GM18499 (cell line): ENCODE measurements around the gene PCAT7.
"Not testable (repeated sequence)": the region's sequence is repeated elsewhere in the genome, so short reads cannot be mapped to it uniquely, and the experiment has no call there.

ENCODE experiments used
- ATAC-seq: cut with Tn5 transposase; IDR thresholded peaks from one replicate; pipeline ENCODE4 v1.9.1; 2021; ENCODE audit warnings: moderate number of reproducible peaks; ENCODE audit not compliant: insufficient read depth, unreplicated experiment

Gene PCAT7

DNA sequence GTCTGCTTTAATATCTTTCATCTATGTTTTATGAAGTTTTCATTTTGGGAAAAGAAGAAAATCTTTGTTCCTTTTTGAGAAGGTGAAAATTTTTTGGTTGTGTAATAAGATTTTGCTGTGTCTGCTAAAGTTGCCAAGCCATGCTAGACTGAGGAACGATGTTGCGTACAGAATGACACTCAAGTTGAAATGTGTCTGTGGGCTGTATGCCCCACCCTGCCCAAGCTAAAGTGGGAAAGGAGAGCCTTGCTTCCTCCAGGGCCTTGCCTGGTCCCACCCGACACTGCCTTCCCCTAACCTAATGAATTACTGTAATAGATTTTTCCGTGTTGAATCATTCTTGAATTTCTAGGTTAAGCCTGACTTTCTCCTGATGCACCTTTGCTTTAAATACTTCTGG is 2.5 kb downstream of the PCAT7 start:
- ATAC-seq: no peak

DNA sequence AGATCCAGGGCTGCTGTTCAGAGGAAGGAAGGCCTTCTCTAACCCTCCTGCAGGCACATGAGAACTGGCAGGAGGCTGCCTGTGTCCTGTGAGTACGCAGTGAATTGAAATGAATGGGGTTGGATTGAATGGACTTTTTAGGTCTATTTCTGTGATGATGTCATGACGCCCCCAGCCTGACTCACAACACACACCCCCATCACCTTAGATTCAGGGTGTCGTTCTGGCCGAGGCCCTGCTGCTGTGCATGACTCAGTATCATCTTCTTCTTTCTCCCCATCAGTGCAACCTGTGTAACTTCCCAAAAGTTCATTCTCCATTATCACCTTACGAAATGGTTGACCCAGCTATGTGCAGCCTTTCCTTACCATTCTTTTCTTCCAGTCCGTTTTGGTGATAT is 5.4 kb downstream of the PCAT7 start:
- no peak for ATAC-seq

DNA sequence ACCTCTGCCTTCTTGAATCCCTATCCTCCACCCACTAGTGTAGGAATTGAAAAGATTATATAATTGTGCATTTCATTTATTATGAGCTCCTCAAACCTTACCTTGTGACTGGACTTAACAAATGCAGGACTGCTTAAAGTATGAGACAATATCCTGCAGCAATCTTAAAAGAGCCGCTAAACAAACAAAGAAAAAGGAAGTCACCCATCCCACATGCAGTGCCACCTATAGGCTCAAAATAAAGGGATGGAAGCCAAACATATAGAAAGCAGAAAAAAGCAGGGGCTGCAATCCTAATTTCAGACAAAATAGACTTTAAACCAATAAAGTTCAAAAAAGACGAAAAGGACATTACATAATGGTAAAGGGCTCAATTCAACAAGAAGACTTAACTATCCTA is 8.7 kb downstream of the PCAT7 start:
- ATAC-seq: no peak

DNA sequence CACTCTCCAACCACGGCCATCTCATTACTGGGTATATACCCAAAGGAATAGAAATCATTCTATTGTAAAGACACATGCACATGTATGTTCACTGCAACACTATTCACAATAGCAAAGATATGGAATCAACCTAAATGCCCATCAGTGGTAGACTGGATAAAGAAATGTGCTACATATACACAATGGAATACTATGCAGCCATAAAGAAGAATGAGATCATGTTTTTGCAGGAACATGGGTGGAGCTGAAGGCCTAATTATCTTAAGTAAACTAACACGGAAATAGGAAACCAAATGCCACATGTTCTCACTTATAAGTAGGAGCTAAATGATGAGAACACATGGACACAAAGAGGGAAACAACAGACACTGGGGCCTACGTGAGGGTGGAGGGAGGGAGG is 9.4 kb downstream of the PCAT7 start:
- not testable (repeated sequence) for ATAC-seq

DNA sequence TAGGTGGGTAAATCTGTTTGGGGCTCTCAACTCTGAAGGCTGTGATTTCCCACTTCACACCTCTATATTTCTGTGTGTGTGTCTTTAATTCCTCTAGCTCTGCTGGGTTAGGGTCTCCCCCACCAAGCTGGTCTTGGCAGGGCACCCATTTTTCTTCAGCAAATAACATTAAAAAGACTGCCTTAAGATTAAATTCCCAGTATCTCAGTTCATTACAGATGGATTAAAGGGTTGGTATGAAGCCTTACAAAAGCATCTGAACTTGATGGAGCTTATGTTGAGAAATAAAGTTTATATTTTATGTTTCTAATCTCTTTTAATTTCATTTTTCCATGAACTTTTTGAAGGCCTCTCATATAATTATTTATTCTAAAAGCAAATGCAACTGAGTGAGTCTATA is 11.7 kb downstream of the PCAT7 start:
- no peak for ATAC-seq

DNA sequence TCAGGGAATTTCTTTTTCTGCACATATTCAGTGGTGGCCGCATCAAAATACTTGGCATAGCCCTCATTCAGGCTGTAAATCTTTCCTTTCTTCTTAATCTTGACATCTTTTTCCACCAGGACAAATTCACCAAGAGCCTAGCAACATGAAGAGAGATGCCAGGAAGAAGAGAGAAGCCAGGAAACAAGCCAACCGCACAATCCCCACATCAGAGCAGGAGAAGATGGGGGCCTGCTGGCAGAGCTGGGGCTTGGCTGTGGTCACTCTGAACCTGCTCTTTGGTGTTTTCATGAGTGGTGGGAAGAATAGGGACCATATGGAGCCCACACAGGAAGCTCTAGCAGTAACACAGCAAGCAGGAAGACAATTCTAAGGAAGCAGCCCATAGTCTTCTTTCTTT is 12.4 kb downstream of the PCAT7 start:
- no peak for ATAC-seq

DNA sequence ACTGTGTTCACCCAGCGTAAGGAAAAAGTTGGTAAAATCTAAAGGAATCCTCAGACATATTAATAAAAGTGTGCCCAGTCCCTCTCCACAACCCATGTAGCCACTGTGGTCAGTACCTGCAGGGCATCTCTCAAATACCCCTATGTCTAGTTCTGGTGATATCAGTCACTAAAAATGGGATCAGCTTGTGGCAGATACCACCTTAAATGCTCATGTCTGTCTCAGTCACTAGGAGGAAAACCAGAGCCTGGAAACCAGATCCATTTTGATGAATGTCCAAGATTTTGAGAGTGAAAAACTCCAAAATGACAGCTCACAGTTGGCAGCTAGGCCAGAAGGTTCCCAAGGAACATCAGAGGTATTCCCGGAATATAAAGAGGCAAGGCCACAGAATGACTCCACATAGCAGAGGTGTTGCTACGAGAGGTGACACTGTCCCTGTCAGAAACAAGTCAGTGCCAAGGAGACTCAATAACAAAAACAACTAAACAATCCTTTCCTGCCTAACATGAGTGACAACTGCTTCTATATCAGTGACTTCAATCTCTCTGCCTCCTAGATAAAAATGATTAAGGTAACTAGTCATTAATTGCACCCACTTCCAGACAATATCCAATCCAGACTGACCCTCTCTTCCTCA is 13.5 kb downstream of the PCAT7 start:
- no peak for ATAC-seq

DNA sequence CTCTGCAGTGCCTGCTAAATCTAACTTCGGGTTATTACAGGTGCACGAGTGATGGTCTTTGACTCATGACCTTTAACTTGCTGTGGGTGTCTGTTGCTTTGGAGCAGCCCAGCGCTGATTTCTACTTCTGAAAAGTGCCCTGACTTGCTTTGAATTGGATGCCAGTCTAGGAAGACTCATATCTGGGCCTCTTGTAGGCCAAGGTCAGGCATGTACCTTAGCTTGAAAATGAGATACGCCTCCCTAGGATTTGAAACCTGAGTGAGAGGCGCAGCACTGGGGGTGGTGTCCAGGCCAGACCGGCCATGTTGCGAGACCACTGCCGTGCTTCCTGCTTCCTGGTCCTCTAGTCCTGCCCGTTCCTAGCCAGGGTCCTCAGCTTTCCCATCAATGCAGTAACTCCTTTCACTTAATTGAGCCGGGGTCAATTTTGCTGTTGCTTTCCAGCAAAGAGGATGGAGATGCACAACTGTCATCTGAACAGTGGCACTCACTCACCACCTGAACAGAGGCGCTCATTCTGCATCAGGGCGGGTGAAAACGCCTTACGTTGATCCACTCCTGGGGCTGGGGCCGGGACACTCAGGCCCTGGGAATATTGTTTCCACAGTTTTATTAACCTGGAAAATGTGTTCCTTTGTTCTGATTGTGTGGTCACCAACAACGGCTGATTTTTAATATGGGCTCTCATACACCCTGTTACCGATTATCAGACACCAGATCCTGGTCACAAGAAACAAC is 14.3 kb downstream of the PCAT7 start:
- ATAC-seq: no peak

DNA sequence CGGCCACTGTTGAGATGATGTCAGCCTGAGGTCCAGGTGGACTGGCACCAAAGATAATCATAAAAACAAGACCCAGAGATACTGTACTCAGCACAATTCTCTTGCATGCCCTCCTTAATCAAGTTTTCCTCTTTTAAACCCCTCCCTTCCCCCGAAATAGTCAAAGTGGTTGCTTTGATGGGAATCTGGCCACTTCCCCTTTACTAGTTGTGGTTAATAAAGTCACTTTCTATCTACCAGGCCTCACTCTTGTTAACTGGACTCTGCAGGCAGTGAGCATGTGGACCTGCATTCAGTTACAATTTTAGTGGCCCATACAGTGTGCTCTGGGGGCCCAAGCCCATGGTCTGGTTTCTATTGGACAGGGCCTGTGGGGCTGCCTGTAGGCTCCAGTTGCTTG is 21.2 kb downstream of the PCAT7 start:
- ATAC-seq: no peak

DNA sequence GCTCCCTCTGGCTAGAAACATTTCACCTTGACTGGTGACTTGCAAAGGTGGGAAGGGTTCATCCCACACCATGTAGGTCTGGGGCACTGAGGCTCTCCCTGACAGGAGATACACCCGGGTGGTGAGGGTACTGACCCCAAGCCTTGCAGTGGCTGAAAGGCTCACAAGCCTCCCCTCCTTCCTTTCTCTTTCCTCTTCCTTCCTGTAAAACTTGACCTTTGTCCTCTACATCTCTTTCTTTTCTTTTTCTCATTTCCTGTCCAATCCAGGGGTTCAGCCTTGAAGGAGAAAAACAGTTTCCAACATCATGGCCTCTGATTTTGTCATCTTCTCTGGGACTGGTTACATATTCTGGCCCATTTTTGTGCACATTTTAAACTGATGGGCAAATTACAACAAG is 22.2 kb downstream of the PCAT7 start:
- ATAC-seq: no peak

DNA sequence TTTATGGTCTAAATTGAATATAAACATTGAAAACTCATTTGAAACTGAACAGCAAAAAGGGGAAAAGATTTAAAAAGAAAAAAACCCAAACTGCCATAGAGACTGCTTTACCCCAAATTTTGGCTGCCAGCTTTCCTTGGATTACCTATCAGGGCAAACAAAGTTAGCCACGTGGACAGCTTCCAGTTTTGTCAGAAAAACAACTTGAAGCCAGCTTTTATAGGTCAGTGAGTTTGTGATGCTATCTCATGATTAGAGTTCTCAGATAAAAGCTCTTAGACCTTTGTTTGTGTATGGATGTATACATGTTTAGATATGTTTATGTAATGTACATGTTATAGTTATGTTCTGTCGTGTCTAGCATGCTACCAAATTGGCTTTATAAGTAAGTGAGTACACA is 22.7 kb downstream of the PCAT7 start:
- no peak for ATAC-seq

DNA sequence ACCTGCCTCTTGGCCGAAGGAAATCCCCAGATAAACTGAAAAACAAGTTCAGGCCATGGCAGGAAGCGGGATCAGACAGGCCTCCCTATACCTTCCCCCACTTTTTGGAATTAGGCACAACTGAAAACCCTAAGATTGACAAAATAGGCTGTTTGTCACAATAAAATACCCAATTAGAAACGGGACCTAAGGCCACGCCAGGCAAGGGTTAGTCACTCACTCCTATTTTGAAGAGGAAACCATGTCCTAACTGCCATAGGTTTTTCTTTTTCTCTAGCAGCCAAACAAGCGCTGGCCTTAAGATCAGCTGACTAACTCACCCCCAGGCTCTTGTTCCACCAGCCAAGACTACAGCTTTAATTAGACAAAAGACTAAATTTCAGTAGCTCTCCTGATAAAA is 26.8 kb downstream of the PCAT7 start:
- no peak for ATAC-seq

DNA sequence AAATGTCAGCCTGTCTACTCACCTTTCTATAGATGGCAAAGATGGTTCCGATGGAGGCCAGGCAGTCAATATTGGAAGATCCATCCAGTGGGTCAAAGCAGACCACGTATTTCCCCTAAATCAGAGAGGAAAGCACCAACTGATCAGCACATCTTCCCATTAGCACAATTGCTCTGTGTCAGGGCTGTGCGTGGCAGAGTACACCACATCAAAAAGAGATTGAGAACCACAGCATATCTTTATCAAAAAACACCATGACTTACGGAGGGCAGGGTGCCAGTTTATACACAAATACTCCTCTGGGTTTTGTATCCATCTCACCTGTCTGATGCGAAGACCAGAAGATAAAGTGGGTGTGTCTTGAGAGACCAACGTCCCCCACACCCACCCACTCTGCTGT is 29.7 kb downstream of the PCAT7 start:
- no peak for ATAC-seq

DNA sequence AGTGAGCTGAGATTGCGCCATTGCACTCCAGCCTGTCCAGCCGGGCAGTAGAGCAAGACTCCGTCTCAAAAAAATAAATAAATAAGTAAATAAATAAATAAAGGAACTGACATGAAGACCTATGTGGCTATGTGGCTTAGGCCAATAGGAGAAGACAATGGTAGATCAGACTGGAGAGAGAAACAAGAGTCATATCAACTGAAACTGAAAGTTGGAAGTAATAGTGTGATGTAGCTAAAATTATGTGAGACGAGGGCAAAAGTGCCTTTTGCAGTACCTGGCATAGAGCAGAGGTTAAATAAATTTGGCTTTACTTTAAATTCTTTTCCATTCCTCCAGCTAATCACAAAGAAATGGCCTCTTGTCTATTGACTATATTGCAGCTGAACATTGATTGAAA is 31.4 kb downstream of the PCAT7 start:
- no peak for ATAC-seq

DNA sequence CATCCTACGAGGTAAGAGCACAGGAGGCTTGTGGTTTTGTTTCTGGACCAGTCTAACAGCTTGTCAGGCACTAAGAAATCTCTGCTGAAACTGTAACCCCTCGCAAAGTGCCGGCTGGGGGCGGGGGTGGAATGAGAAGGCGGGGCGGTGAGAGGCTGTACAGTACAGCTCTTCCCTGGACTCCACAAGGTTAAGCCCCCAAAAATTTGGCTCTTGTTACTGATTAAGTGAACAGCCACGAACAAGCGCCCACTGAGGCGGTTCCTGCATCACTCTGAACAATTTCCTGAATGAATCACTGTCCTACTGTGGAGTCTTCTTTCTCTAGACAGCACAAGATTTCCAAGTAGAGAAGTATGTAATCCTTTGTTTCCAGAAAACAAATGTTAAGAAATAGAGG is 31.9 kb downstream of the PCAT7 start:
- ATAC-seq: no peak

DNA sequence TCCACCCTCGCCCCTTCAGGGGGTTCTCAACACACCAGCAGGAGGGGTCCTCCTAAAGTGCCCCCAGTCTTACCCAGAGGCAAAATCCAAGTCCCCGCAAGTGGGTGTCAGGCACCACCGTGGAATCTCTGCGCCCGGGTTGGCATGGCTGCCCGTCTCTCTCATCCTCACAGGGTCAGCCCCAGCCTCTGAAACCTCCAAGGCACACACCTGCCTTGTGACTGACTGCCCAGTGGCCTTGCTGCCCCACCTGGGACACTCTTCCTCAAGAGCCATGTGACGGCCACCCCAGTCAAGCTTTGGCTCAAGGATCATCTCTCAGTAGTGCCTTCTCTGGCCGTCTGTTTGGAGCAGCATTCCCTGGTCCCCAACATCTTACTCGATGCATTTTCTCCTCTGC is 33.8 kb downstream of the PCAT7 start:
- no peak for ATAC-seq

DNA sequence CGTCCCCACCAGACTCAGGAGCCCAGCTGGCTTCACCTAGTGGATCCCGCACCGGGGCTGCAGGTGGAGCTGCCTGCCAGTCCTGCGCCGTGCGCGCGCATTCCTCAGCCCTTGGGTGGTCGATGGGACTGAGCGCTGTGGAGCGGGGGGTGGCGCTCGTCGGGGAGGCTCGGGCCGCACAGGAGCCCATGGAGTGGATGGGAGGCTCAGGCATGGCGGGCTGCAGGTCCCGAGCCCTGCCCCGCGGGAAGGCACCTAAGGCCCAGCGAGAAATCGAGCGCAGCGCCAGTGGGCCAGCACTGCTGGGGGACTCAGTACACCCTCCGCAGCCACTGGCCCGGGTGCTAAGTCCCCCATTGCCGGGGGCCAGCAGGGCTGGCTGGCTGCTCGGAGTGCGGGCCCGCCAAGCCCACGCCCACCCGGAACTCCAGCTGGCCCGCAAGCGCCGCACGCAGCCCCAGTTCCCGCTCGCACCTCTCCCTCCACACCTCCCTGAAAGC is 36.2 kb downstream of the PCAT7 start:
- ATAC-seq: not testable (repeated sequence)

DNA sequence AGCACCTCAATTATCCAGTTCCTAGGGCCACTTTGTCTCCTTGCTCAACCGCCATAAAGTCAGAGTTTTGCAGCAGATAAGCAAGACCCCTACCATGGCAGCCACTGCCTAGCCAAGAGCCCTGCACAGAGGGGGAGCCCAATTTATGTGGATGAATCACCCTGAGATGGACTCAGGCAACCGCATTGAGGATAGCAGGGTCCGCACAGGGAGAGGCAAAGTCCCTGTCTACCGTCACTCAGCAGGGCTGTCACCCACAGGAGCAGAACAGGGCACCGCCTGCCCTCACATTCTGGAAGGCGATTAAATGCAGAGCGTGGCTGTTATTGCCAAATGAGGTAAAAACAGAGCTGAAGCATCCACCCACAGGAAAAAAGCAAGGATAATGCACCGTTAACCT is 37.0 kb downstream of the PCAT7 start:
- ATAC-seq: no peak

DNA sequence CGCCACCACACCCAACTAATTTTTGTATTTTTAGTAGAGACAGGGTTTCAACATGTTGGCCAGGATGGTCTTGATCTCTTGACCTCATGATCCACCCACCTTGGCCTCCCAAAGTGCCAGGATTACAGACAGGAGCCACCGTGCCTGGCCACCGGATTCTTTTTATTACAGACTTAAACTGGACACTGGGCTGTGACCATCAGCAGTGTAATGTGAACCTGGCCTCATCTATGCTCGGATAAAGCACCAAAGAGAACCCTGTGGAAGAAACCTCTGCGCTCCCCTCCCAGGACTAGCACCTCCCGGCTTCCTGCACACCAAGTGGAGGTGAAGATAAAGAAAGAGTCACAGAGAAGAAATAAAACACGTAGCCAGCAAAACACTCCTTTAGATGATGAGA is 37.8 kb downstream of the PCAT7 start:
- ATAC-seq: not testable (repeated sequence)

DNA sequence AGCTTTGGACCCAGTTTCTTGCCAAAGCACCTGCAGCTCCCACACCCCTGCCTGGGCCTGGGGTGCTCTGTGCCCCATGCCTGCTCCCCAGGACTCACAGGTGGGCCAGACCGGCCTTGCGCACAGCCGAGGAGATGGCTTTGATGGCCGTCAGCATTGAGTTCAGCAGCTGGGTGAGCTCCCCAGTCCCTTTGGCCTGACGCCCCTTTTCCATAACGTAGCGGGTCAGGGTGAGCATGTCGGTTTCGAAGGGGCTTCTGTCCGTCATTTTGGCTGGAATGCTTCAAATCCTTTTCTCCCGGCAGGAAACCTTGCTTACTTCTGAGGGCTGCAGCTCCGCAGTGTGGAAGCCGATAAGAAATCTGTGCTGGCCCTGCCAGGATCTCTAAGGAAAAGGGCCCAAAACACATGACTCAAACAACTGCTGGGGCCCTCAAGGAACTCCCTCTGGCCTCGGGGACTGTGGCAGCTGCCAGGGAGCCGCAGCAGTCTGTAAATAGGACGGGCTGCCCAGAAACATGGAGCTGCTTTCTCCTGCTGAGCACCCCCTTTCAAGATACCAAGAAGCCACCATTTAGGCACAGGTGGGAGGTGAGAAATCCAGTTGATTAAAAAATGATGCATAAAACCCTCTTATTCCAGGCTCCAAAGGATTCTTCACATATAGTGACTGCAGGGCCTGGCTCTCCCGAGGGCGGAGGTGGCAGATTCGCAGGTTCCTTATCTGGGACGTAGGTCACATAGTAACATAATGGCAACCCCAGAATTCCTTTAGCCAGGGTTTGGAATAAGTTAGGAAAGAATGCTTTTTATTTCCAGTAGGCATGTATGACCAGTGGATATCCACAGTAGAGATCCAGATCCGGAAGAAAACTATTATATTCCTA is 38.8 kb downstream of the PCAT7 start, which contains the start of gene FBP2:
FBP2 (minus strand) TSS at position 366 of the 887 bp plus-strand sequence; CDS start at position 268, 98 bp downstream.
- ATAC-seq: no peak

DNA sequence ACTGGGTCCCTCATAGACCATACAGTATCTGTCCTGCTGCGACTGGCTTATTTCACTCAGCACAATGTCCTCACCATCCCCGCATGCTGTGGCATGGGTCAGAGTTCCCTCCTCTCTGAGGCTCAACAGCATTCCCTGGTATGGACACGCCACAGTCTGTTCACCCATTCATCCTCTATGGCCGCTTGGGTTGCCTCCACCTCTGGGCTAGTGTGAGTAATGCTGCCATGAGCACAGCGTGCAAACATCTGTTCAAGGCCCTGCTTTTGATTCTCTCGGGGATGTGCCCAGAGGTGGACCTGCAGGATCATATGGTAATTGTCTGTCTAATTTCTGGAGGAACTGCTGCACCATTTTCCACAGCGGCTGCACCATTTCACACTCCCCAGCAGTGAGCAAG is 44.2 kb downstream of the PCAT7 start:
- ATAC-seq: no peak
